Measurements from ENCODE around the gene KDM8. TPM values are rescaled to one million over a fixed set of nuclear protein-coding genes. Genes with fewer than 3 reads are reported as not detected.

The KDM8 gene
- total and polyA plus RNA-seq, 3 donors from 2014 or later = 5.7 to 14.7 (median 8.3) TPM

DNA sequence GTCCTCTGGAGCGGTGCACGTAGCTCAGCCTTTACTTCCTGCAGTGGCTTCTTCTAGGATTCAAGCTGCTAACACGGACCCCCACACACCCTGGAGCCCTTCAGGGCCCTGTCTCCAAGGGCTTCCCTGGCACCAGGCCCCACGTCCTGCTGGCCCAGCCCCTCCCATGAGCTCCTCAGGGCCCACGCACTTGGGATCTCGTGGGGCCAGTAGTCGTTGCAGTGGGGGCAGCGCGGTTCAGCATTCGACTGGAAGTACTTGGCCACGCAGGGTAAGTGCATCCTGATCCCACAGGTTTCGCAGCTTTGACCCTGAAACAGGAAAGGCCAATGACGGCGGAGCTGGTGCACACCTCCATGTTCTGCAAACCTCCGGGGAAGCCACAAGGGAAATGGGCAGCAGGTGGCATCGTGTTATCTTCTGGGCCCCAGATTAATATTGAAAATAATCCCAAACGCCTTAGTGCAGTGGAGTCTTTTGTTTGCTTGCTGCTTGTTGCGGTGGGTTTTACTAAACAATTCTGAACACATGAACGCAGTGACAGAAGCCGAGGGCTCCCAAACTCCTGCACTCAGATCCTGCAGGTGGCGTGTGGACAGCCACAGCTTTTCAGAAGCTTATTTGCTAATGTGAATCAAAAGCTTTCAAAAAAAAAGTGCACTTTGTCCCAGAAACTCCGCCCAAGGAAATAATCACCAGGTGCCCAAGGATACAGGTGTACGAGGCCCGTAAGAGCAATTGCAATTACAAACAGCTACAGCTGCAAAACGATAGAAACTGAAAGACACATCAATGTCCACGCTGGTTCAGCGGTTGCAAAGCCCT lies 22.4 kb downstream of the KDM8 start:
- intact Hi-C loops (cut with DNase I; ENCODE audit: low total_unique reads) = loop anchor here (10.0 kb wide), 1 partner anchor 119 kb away; no protein-coding TSS in a partner anchor
- Histone ChIP-seq H3K27ac (no peak overlapping the region), H3K4me3 (no peak overlapping the region), H3K9me3 (no peaks in the 10 kb centered on the region), H3K27me3 (no peaks in the 10 kb centered on the region), H3K4me1 (peaks cover 7% of the 10 kb centered on the region), H3K36me3 (ENCODE audit: low read depth, missing control alignments) (no peaks in the 10 kb centered on the region)
- WGBS, 2 donors = 85 to 86% methylated on average over 23 to 27 of the region's 27 CpGs
- no peak for DNase-seq
- TF ChIP-seq POLR2A (IDR thresholded peaks at IDR 0.05) = no peak
- TF ChIP-seq, protein P1, sequence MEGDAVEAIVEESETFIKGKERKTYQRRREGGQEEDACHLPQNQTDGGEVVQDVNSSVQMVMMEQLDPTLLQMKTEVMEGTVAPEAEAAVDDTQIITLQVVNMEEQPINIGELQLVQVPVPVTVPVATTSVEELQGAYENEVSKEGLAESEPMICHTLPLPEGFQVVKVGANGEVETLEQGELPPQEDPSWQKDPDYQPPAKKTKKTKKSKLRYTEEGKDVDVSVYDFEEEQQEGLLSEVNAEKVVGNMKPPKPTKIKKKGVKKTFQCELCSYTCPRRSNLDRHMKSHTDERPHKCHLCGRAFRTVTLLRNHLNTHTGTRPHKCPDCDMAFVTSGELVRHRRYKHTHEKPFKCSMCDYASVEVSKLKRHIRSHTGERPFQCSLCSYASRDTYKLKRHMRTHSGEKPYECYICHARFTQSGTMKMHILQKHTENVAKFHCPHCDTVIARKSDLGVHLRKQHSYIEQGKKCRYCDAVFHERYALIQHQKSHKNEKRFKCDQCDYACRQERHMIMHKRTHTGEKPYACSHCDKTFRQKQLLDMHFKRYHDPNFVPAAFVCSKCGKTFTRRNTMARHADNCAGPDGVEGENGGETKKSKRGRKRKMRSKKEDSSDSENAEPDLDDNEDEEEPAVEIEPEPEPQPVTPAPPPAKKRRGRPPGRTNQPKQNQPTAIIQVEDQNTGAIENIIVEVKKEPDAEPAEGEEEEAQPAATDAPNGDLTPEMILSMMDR (IDR thresholded peaks at IDR 0.05) = no peak

- DNase-seq = no peak
- intact Hi-C loops (cut with DNase I; ENCODE audit: low total_unique reads) = loop anchor here (10.0 kb wide), 1 partner anchor 118 kb away; no protein-coding TSS in a partner anchor
- Histone ChIP-seq H3K27me3 (no peaks in the 10 kb centered on the region), H3K9me3 (no peaks in the 10 kb centered on the region), H3K4me3 (no peak overlapping the region), H3K4me1 (peaks cover 7% of the 10 kb centered on the region), H3K27ac (no peak overlapping the region), H3K36me3 (ENCODE audit: low read depth, missing control alignments) (no peaks in the 10 kb centered on the region)
- 83 to 100% methylated on average over 1 to 19 of the region's 20 CpGs for WGBS, 2 donors
- TF ChIP-seq, protein P1 (IDR thresholded peaks at IDR 0.05) = no peak
- TF ChIP-seq POLR2A (IDR thresholded peaks at IDR 0.05) = no peak
Measured at GRCh38 chr16:27226476-27226875, 23.1 kb downstream of the KDM8 start.

- H3K4me3 ChIP-seq = no peak overlapping the region
- no peaks in the 10 kb centered on the region for H3K27me3 ChIP-seq
- H3K27ac ChIP-seq = no peak overlapping the region
- TF ChIP-seq POLR2A (IDR thresholded peaks at IDR 0.05) = no peak
- TF ChIP-seq, protein P1 (IDR thresholded peaks at IDR 0.05) = no peak
- peaks cover 13% of the 10 kb centered on the region for H3K4me1 ChIP-seq
- H3K36me3 ChIP-seq (ENCODE audit: low read depth, missing control alignments) = no peaks in the 10 kb centered on the region
- 92 to 95% methylated on average over 11 to 16 of the region's 16 CpGs for WGBS, 2 donors
- no peak for DNase-seq
- H3K9me3 ChIP-seq = no peaks in the 10 kb centered on the region
- intact Hi-C loops (cut with DNase I; ENCODE audit: low total_unique reads) = loop anchor here (10.0 kb wide), 1 partner anchor 118 kb away; no protein-coding TSS in a partner anchor
Measured at GRCh38 chr16:27226976-27227705, 23.8 kb downstream of the KDM8 start.

- Histone ChIP-seq H3K4me1 (peaks cover 16% of the 10 kb centered on the region), H3K36me3 (ENCODE audit: low read depth, missing control alignments) (no peaks in the 10 kb centered on the region), H3K27me3 (no peaks in the 10 kb centered on the region), H3K27ac (no peak overlapping the region), H3K9me3 (no peaks in the 10 kb centered on the region), H3K4me3 (no peak overlapping the region)
- intact Hi-C loops (cut with DNase I; ENCODE audit: low total_unique reads) = loop anchor here (10.0 kb wide), 1 partner anchor 117 kb away; no protein-coding TSS in a partner anchor
- TF ChIP-seq, protein P1 (IDR thresholded peaks at IDR 0.05) = no peak
- TF ChIP-seq POLR2A (IDR thresholded peaks at IDR 0.05) = no peak
- DNase-seq = no peak
- 85 to 93% methylated on average over 12 of the region's 12 CpGs for WGBS, 2 donors
Measured at GRCh38 chr16:27228045-27228444, 24.7 kb downstream of the KDM8 start.
